Esophagus muscularis mucosa (tissue), 4 donors: ENCODE results near the gene ABHD12. TPM values are rescaled to one million over a fixed set of nuclear protein-coding genes. Genes with fewer than 3 reads are reported as not detected.

Experiments
- DNase-seq: peaks from one replicate; pipeline ENCODE4 v3.0.0-alpha.2; 2017; ENCODE audit errors: extremely low spot score
- H3K27ac ChIP-seq, 4 donors: fragments of 200-600 bp; sonication (generic); replicated peaks in 1 of 4; 1 replicate in 3 of 4; 2 replicates in 1 of 4; pipeline ENCODE4 v1.5.1; 2016 to 2019; ENCODE audit warnings: mild to moderate bottlenecking in 1 of 4
- H3K27me3 ChIP-seq, 4 donors: fragments of 200-600 bp; sonication (generic); one replicate each; pipeline versions ENCODE4 v1.5.1 to v1.6.0; 2016 to 2019
- H3K36me3 ChIP-seq, 4 donors: fragments of 200-600 bp; sonication (generic); one replicate each; pipeline ENCODE4 v1.5.1; 2016 to 2019
- H3K4me1 ChIP-seq, 4 donors: fragments of 200-600 bp; sonication (generic); one replicate each; pipeline ENCODE4 v1.5.1; 2016 to 2019
- H3K4me3 ChIP-seq, 4 donors: fragments of 200-600 bp; sonication (generic); 1 replicate in 2 of 4; 2 replicates in 2 of 4; pipeline ENCODE4 v1.5.1; 2016 to 2019; ENCODE audit warnings: mild to moderate bottlenecking in 4 of 4, moderate library complexity in 1 of 4
- H3K9me3 ChIP-seq, 4 donors: fragments of 200-600 bp; sonication (generic); 1 replicate in 3 of 4; 2 replicates in 1 of 4; pipeline ENCODE4 v1.5.1; 2016 to 2019
- CTCF ChIP-seq, 3 experiments: fragments of 200-600 bp in 2 of 3; fragments of 450-650 bp in 1 of 3; sonication (generic) in 2 of 3; IDR thresholded peaks; one replicate each; pipeline ENCODE4 v1.5.1; 2017 to 2019; ENCODE audit warnings: antibody characterized with exemption in 3 of 3, mild to moderate bottlenecking in 2 of 3, moderate library complexity in 1 of 3
- EP300 ChIP-seq: sonication (generic); formaldehyde crosslinking; IDR thresholded peaks from one replicate; pipeline ENCODE4 v1.6.1; 2017; ENCODE audit warnings: antibody characterized with exemption
- POLR2A ChIP-seq: fragments of 450-650 bp; IDR thresholded peaks from one replicate; pipeline ENCODE4 v1.6.1; 2017; ENCODE audit warnings: antibody characterized with exemption, moderate library complexity, mild to moderate bottlenecking, low read depth
- POLR2AphosphoS5 ChIP-seq, 2 donors: sonication (generic); formaldehyde crosslinking; IDR thresholded peaks; one replicate each; pipeline ENCODE4 v1.6.1; 2017; ENCODE audit warnings: antibody characterized with exemption in 2 of 2
- WGBS: methylation state at CpG from one replicate; pipeline ENCODE4 v1.1.5; 2018; 5-methylcytosine and 5-hydroxymethylcytosine counted together
- intact Hi-C: fragments of 100-400 bp; cut with DNase I; formaldehyde crosslinking; loops from one replicate; pipeline ENCODE4 v1.15.1; 2023
- total RNA-seq, 4 donors: library from RNA; depleted of rRNA; stranded (reverse); fragments of >200 nt; gene quantifications; one replicate each; pipeline versions ENCODE4 v1.1.0 to v1.2.1, GENCODE V29; 2016

ABHD12 gene
- total RNA-seq, 4 donors from 2014 or later = 27.0 to 41.6 (median 35.4) TPM

GRCh38 chr20:25353747-25354705 lies 36.6 kb downstream of the ABHD12 start:
- H3K4me1 ChIP-seq = peaks cover 14 to 38% (median 26%) of the 10 kb centered on the region in 4 donors
- 73% methylated on average over 15 of the region's 15 CpGs for WGBS
- H3K27ac ChIP-seq = no peak overlapping the region
- DNase-seq = no peak
- intact Hi-C loops = no loop called here
- TF ChIP-seq POLR2AphosphoS5 (IDR thresholded peaks at IDR 0.05) = no peak
- no peak for TF ChIP-seq EP300
- no peak for TF ChIP-seq CTCF (IDR thresholded peaks at IDR 0.05)
- no peak for TF ChIP-seq POLR2A
- no peaks in the 10 kb centered on the region for H3K9me3 ChIP-seq
- no peak overlapping the region for H3K4me3 ChIP-seq
- no peaks in the 10 kb centered on the region for H3K36me3 ChIP-seq
- no peaks in the 10 kb centered on the region for H3K27me3 ChIP-seq

- 54% methylated on average over 3 of the region's 3 CpGs for WGBS
- Histone ChIP-seq H3K27ac (no peak overlapping the region), H3K27me3 (no peaks in the 10 kb centered on the region)
Measured at GRCh38 chr20:25353353-25353746, 37.3 kb downstream of the ABHD12 start.

GRCh38 chr20:25352746-25353145 lies 37.9 kb downstream of the ABHD12 start:
- TF ChIP-seq POLR2A (no peak), POLR2AphosphoS5 (IDR thresholded peaks at IDR 0.05) (no peak), EP300 (no peak), CTCF (IDR thresholded peaks at IDR 0.05) (no peak)
- no peak for DNase-seq
- WGBS = 87% methylated on average over 3 of the region's 3 CpGs
- Histone ChIP-seq H3K4me1 (peaks cover 14 to 38% (median 26%) of the 10 kb centered on the region in 4 donors), H3K36me3 (no peaks in the 10 kb centered on the region), H3K9me3 (no peaks in the 10 kb centered on the region), H3K27me3 (no peaks in the 10 kb centered on the region), H3K27ac (no peak overlapping the region), H3K4me3 (no peak overlapping the region)
- intact Hi-C loops = no loop called here

More at GRCh38 chr20:25353353-25353746, 37.3 kb downstream of the ABHD12 start:
- H3K9me3 ChIP-seq = no peaks in the 10 kb centered on the region
- no peak for TF ChIP-seq POLR2AphosphoS5 (IDR thresholded peaks at IDR 0.05)
- TF ChIP-seq POLR2A = no peak
- no peak for TF ChIP-seq EP300
- no peak for TF ChIP-seq CTCF (IDR thresholded peaks at IDR 0.05)
- intact Hi-C loops = no loop called here
- peaks cover 14 to 38% (median 26%) of the 10 kb centered on the region in 4 donors for H3K4me1 ChIP-seq
- H3K4me3 ChIP-seq = no peak overlapping the region
- no peaks in the 10 kb centered on the region for H3K36me3 ChIP-seq
- DNase-seq = no peak

- no peaks in the 10 kb centered on the region for H3K9me3 ChIP-seq
- H3K4me3 ChIP-seq = no peak overlapping the region
- TF ChIP-seq CTCF (IDR thresholded peaks at IDR 0.05) = no peak
- no peak for TF ChIP-seq POLR2AphosphoS5 (IDR thresholded peaks at IDR 0.05)
- TF ChIP-seq EP300 = no peak
- TF ChIP-seq POLR2A = no peak
- no peak for DNase-seq
- H3K4me1 ChIP-seq = peaks cover 10 to 29% (median 19%) of the 10 kb centered on the region in 4 donors
- intact Hi-C loops = no loop called here
- no peaks in the 10 kb centered on the region for H3K36me3 ChIP-seq
- H3K27me3 ChIP-seq = no peaks in the 10 kb centered on the region
- no peak overlapping the region for H3K27ac ChIP-seq
Measured at GRCh38 chr20:25351024-25351360, 39.6 kb downstream of the ABHD12 start.
